Glomerular visceral epithelial cell (primary cell): ENCODE data around the gene SLC16A9.
A peak's percentile ranks its signal among the peaks of the same experiment; 100 is the strongest.
"Not testable (repeated sequence)": the region's sequence is repeated elsewhere in the genome, so short reads cannot be mapped to it uniquely, and the experiment has no call there.

Source experiments
- DNase-seq: peaks from one replicate; pipeline ENCODE4 v3.0.0-alpha.2; 2016; ENCODE audit errors: extremely low spot score

The SLC16A9 gene, protein sequence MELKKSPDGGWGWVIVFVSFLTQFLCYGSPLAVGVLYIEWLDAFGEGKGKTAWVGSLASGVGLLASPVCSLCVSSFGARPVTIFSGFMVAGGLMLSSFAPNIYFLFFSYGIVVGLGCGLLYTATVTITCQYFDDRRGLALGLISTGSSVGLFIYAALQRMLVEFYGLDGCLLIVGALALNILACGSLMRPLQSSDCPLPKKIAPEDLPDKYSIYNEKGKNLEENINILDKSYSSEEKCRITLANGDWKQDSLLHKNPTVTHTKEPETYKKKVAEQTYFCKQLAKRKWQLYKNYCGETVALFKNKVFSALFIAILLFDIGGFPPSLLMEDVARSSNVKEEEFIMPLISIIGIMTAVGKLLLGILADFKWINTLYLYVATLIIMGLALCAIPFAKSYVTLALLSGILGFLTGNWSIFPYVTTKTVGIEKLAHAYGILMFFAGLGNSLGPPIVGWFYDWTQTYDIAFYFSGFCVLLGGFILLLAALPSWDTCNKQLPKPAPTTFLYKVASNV

DNA sequence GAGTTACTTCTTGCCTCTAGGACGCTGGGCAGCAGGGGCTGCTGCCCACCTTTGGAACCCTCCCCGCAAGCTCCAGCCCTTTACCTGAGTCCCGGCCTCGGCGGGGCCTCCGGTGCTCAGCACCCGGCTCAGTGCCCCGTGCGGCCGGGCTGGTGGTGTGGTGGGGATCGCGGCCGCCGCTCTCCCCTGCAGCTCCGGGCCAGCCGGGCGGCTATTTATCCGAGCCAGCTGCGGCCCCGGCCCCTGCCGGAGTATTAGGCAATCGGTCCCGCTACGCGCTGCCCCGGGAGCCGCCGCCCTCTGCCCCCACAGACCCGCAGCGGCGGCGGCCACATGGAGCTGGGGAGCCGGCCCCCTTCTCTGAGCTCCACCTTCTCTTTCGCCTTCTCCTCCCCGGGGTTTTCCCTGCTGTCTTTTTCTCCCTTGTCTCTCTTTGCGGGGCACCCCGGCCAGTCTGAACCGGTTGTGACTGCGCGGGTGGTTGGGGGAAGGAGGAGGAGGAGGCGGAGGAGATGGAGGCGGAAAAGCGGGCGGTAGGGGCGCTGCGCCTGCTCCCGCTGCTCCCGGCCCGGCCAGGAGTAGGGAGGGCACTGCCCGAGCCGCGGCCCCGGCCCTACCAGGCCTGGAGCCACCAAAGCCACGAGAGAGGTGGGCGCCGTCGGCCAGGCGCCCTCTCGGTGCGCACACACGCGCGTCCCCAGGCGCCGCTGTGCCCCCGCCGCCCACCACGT lies at the start of gene SLC16A9:
Gene SLC16A9, minus strand, starts transcription at position 456 of the 731 bp plus-strand sequence. CDS start 25,559 bp downstream, outside the sequence.
- peak; percentile 78 for DNase-seq

DNA sequence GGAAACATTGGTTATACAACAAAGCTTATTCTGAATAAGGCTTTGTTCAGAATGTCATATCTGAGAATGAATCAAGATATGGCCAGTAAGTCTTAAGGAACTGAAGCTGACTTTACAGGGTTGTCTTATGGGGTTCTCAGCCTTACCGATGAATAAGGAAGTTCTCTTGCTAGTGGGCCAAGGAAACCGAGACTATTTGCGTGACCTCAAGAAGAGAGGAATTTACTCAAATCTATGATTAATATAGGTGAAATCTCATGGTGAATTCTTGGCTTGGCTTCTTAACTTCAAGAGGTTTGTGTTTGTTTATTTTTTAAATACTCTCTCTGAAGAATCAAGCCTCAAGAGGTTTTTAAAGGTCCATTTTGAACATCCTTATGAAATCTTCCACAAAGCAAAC lies 48.3 kb upstream of the SLC16A9 start:
- no peak for DNase-seq

DNA sequence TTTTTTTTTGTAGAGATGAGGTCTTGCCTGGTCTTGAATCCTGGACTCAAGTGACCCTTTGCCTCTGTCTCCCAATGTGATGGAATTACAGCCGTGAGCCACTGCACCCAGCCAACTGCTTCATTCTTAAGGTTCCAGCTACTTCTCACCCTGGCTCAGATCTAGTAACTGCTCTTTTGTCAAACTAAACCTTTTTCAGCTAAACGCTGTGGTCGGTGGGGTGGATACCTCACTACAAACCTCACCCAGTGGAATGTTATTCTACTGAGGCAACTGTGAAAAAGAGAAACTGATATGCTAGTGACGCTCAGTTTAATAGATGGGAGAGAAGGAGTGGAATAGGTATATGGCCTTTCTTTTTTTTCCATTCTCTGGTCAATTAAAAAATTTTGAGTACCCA lies 45.3 kb upstream of the SLC16A9 start:
- no peak for DNase-seq

DNA sequence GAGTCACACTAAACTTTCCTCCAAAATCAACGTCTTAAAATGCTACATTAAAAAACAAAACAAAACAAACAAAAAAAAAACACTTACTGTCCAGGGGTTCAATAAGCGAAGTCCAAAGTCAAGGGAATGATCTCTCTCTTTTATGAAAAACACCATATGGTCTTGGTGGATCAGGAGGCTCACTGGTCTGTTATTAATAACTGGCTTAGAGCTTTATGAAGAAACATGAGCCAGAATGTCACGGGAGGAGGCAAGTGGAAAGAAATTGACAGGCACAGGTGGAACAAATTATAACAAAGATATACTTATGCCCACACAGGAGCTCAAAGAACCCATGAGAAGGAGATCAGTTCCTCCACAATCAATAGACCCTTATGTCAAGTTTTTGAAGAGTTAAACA lies 43.6 kb upstream of the SLC16A9 start, which contains the start of gene MRLN:
Gene MRLN, minus strand, starts transcription at position 189 of the 400 bp plus-strand sequence.
- DNase-seq: no peak

DNA sequence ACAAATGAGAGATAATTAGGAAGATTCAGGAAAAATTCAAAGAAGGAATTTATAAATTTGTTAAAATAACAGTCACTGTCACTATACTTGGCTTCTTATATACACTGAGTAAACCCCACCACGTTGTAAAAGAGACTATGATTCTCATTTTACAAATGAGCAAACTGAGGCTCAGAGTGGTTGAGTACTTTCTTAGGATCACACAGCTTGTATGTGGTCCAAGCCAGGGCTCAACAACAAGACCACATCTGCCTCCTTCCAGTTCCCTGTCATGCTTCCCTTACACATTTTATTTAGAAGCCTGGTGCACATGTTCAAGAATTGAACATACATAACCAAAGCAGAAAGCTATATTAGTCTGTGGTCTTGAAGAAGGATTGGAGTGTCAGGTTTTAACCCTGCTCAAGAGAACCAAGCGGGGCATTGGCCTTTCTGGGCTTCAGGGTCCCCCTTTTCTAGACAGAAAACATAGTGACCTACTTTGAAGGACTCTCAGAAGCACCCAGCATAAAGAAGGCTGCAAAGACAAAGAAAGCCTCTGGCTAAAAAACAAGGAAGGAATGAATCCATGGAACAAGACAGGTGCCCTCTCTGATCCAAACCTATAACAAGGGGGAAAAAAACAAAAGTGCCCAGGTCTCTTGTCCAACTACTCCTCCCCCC lies 42.8 kb upstream of the SLC16A9 start:
- no peak for DNase-seq

DNA sequence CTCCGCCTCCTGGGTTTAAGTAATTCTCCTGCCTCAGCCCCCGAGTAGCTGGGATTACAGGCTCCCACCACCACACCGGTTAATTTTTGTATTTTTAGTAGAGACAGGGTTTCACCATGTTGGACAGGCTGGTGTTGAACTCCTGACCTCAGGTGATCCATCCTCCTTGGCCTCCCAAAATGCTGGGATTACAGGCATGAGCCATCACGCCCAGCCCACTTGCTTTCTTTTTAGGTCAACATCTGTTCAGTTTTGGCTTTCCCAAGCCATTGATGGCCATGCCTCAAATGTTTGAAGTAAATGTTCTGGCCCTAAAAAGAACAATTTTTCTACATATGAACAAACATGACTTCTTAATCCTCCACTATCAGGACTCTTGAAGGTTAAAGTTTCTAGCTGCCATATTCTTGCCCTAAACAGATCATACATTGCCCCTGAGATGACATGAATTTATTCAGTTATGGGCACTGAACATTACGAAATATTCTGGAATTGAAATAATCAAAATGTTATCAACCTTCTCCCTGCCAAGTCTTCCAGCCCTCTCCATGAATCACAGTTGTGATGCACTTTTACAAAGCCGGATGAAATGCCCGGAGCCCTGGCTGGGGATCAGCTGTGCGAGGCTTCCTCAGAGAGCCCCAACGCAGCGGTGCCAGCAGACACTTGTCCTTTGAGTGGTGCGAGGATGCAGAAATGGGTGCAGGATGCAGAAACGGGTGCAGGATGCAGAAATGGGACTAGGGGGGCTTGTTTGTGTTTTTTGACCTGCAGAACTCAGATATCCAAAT lies 40.7 kb upstream of the SLC16A9 start:
- DNase-seq: no peak

DNA sequence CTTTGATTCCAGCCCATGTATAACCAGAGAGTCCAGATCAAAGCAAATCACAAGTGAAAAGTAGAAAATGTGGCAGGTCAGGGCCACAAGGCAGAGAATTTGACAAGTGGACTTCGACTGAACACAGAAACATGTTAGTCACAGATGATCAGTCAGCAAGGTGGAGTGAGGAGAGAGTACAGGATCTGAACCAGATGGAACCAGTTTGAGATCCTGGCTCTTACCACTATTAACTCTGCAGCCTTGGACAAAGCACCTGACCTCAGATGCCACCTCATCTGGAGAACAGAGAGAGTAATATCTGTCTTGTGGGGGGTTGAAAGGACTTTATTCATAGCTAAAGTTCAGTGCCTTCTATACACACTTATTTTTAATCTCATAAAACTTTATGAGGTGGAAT lies 39.2 kb upstream of the SLC16A9 start:
- DNase-seq: peak; percentile 15

DNA sequence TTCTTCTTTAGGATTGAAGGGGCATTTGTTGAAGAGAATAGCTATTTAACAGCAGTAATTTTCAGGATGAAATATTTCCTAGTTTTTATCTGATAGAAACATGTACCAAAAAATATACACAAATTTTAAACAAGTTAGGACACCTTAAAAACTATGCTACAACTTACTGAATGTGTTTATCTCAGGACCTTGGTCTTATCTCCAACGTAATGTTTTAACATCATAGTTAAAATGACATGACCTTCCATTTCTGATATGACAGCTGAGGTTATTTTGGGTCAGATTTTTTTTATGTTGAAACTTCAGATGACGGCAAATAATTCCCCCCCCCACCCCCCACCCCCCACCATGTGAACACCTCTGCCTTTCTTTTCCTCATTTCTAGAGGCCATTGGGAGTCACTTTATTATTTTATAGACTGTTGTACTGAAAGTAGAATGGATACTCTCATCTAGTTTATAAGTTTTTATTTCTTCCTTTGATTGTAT lies 35.6 kb upstream of the SLC16A9 start:
- DNase-seq: no peak

DNA sequence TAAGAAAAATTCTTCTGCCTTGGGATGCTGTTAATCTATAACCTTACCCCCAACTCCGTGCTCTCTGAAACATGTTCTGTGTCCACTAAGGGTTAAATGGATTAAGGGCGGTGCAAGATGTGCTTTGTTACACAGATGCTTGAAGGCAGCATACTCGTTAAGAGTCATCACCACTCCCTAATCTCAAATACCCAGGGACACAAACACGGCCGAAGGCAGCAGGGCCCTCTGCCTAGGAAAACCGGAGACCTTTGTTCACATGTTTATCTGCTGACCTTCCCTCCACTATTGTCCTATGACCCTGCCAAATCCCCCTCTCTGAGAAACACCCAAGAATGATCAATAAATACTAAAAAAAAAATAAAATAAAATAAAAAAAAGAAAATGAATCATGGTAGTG lies 35.1 kb upstream of the SLC16A9 start:
- DNase-seq: not testable (repeated sequence)

DNA sequence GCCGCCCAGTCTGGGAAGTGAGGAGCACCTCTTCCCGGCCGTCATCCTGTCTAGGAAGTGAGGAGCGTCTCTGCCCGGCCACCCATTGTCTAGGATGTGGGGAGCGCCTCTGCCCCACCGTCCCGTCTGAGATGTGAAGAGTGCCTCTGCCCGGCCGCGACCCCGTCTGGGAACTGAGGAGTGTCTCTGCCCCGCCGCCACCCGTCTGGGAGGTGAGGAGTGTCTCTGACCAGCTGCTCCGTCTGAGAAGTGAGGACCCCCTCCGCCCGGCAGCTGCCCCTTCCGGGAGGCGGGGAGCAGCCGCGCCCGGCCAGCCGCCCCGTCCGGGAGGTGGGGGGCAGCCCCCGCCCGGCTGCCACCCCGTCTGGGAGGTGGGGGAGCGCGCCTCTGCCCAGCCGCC lies 34.5 kb upstream of the SLC16A9 start:
- not testable (repeated sequence) for DNase-seq

DNA sequence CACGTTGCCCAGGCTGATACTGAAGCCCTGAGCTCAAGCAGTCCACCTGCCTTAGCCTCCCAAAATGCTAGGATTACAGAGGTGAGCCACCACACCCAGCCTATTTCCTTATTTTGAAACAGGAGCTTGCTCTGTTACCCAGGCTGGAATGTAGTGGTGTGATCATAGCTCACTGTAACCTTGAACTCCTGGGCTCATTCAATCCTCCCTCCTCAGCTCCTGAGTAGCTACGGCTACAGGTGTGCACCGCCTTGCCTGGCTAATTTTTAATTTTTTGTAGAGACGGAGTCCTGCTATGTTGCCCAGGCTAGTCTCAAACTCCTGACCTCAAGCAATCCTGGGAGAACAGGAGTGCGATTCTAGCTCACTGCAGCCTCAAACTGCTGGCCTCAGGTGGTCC lies 31.9 kb upstream of the SLC16A9 start:
- no peak for DNase-seq

DNA sequence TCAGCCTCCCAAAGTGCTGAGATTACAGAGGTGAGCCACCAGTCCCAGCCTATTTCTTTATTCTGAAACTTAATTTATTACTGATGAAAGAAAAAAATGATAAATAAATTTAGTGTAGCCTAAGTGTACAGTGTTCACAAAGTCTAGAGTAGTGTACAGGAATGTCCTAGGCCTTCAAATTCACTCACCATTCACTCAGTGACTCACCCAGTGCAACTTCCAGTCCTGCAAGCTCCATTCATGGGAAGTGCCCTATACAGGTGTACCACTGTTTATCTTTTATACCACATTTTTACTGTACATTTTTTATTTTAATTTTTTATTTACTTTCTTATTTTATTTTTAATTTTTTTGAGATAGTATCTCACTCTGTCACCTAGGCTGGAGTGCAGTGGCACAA lies 31.4 kb upstream of the SLC16A9 start:
- DNase-seq: no peak

DNA sequence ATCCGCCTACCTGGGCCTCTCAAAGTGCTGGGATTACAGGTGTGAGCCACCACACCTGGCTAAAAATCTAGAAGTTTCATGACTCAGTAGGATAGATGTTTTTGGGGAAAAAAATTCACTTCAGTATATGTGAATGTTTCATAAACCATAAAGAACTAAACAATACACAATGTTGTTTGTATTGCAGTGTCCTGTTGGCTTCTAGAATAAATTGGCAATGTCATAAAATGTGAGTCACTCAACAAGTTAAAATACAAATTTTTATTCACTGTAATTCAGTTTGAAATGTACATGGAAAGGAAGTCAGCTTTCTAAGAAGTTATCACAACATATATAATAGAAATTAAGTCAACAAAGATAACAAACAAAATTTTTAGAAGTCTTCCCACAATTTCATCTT lies 27.1 kb upstream of the SLC16A9 start:
- DNase-seq: no peak

DNA sequence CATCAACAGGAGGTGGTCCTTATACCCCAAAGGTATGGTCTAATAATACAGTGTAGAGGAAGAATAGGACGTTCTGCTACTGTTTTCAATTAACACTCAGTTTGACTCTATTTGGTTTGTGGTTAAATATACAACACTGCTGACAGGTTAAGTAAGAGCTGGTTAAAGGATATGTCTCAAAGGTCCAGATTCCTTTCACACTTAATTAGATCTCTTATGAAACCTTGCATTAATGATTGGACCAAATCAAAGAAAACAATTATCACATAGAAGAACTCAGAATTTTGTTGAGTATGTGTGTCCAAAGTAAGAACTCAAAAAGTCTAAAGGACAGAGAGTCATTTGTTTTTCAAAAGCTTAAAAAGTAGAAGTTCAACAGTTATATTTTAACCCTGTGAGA lies 25.6 kb upstream of the SLC16A9 start:
- no peak for DNase-seq

DNA sequence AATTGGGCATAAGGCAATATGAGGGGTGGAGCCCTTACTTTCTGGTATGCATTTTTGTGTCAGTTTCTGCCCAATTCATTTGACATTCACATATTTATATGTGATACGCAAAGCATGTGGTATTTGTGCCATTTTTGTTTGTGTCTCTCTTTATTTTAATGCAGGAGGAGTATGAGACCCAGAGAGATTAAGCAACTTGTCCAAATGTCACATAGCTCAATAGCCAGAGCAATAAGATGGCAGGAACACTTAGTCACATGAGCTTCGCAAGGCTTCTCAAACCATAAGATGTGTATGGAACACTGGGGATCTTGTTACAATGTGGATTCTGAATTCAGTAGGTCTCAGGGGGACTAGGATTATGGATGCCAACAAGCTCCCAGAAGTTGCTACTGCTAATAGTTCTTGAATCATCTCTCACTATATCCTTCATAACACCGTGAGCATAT lies 24.4 kb upstream of the SLC16A9 start:
- no peak for DNase-seq

DNA sequence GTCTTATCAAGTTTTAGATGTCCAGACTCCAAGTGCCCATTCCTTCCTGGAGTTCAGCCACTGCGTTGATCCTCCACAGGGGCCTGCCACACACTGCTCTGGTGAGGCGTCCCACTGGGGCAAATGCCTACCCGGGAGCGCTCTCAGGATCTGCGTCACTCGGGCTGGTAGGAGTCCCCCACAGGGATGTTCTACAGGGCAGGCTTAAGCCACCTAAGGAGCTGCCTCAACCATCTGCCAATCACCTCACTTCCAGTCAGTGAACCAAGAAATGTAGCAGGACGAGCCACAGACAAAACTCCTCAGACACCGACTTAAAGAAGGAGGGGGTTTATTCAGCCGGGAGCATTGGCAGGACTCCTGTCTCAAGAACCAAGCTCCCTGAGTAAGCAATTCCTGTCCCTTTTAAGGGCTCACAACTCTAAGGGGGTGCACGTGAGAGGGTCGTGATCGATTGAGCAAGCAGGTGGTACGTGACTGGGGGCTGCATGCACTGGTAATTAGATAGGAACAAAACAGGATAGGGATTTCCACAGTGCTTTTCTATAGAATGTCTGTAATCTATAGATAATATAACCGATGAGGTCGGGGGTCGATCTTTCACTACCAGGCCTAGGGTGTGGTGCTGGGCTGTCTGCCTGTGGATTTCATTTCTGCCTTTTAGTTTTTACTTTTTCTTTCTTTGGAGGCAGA lies 23.8 kb upstream of the SLC16A9 start:
- DNase-seq: not testable (repeated sequence)

DNA sequence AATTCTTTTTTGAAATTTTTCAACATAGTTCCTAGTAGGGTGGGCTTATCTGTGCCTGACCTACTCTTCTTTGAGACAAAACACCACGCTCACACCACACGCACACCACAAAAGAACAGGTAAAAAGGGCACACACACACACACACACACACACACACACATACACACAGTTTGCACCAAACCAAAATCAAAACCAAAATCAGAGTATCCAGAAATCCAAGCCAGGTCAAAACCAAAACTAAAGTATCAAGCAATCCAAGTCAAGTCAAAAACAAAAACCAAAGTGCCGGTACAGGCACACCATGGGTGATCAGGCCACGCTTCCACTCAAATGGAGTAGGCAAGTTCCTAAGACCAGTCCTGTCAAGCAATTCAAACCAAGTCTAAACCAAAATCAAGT lies 23.2 kb upstream of the SLC16A9 start:
- not testable (repeated sequence) for DNase-seq

DNA sequence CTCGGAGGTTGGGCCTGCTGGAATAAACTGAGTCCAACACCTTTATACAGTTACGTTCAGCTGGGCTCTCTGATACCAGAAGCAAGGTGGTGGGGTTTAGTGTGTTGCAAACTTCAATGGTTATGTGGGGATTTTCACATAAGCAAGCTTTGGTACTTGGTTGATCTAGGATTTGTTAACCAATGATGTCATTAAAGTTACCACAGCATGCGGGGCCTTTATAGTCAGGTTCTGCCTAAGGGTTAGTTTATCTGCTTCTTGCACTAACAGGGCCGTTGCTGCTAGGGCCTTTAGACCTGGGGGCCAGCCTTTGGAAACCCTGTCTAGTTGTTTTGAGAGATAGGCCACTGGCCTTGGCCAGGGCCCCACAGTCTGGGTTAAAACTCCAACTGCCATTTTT lies 19.5 kb upstream of the SLC16A9 start:
- DNase-seq: not testable (repeated sequence)

DNA sequence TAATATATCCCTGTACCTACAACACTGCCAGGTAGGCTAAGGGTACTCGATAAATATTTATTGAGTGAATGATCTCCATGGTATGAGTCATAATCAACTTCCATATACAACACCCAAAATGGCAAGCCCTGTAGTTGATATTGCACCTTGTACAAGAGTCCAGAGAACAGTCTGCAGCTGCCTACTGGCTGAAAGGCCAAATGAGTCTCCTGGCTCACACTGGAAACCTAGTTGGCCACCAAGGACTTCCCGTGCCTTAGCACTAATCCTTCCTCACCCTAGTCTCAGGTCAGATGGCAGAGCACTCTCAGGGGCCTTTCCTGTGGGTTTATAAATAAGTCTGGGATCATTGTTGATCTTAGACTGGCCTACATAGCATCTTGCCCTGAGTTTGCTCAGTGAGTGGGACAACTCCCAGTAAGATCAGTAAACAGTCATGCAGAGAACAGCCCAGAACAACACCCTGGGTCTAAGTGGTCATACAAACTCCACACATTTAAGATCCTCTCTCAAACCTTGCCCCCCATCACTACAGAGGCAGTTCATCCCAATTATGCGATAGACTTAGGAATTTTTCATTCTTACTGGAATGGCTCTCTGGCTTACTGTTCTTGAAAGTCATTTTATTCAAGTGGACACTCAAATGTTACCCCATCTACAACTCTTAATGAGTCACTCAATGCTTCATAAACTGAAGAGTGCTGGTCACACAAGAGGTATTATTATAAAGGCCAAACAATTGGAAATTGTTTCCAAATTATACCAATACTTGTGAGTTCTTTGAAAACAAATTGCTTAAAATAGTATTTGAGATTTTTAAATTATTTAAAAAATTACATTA lies 14.7 kb upstream of the SLC16A9 start:
- no peak for DNase-seq

DNA sequence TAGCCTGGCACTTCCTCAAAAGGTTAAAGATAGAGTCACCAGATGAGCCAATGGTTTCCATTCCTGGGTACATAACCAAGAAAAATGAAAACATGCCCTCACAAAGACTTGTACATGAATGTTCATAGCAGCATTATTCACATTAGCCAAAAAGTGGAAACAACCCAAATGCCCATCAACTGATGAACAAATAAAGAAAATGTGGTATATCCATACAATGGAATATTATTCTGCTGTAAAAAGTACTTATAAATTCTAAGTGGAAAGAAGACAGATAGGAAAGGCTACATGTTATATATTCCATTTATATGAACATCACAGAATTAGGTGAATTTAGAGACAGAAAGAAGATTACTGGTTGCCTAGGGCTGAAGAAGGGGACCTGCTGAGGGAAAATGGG lies 10.7 kb upstream of the SLC16A9 start:
- no peak for DNase-seq
